ENCODE results near the gene HDGFL2.

DNA sequence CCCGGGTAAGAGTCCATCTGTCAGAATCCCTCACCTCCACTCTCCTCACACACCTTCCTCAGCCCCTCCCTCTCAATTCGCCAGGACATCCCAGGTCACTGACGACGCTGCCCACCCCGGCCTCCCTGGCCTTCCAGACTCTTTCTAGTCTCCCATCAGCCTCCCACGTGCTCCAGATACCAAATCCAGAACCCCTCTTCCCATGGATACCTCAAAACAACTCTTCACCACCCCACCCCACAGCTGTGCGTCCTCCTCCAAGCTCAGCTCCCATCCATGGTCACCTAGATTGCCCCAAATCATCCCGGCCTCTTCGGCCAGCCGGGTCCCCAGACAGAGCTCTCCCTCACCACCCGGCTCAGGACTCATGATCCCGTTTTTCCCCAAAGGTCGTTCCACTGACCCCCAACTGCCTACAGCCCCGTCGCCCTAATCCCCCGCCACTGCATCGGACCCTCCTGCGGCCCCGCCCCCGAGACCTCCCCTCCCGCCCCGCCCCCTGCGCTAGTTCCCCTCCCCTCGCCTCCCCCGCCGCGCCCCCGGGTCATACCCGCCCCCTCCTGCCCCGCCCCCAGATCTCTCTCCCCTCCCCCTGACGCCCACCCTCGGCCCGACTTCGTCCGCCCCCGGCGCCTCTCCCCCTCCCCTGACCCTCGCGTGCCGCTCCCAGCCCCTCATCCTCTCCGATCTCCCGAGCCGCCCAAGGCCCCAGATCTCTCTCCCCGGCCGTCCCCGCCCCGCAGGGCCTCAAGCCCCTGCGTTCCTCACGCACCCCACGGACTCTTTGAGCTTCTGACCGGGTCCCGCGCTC, 15.0 kb upstream of the HDGFL2 start:
- TF ChIP-seq POLR2A (IDR thresholded peaks at IDR 0.05; ENCODE audit: control extremely low read depth in 1 of 2, low read depth in 2 of 2, low read length in 2 of 2) (no peak; a peak in 1 of 3 replicates), BRCA1 (IDR thresholded peaks at IDR 0.05; ENCODE audit: low read depth, low read length) (no peak), MAX (IDR thresholded peaks at IDR 0.05) (no peak)
